ENCODE results near the gene GULP1.

GULP1 gene

GRCh38 chr2:188322569-188323551 lies 31.2 kb downstream of the GULP1 start:
- no peak for DNase-seq (ENCODE audit: low read depth in 2 of 2)

- DNase-seq (ENCODE audit: low read depth in 2 of 2), result no peak
Observed at GRCh38 chr2:188324067-188324466, 32.4 kb downstream of the GULP1 start.

DNA sequence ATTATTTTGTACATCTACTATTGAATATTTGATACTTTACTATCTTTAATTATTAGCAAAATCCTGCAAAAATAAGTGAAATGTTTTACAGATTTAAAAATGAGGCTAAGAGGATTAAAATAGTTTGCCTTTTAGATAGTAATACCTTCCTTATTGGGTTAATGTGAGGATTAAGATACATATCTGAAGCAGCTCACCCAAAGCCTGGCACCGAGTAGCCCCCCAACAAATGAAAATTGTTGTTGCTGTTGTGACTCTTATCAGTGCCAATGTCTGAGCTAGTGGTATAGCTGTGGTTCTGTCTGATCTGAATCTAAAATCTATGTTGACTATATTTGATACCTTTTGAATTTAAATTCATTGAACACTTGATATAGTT lies 34.6 kb downstream of the GULP1 start:
- DNase-seq (ENCODE audit: low read depth in 2 of 2), result no peak

DNA sequence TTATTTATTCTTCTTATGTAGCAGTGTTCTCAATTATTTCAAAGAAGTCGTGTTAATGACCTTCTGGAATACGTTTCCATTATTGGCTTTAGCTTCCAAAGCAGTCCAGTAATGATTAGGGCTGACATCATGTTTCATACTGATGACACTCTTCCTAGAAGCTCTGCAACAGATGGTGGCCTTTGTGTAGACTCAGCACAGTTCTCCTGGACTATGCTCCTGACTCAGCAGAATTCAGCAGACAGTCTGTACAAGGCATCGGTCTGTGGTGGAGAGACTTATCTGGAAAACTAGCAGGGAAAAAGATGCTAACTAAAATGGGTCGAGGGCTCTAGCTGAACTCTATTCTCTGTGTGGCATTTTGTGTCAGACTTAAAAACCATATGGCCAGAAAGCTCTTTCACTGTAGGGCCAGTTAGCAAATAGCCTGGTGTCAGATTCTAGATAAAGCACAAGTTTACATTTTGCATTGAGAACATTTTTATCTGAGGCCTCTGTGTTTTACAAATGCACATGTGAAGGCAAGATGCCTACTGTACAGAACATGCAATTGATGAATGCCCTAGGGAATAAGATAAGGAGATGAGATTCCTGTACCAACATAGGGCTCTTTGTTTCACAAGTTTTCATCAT lies 35.1 kb downstream of the GULP1 start:
- DNase-seq (ENCODE audit: low read depth in 2 of 2), result no peak

GRCh38 chr2:188327518-188328213 lies 36.0 kb downstream of the GULP1 start:
- no peak for DNase-seq (ENCODE audit: low read depth in 2 of 2)

DNA sequence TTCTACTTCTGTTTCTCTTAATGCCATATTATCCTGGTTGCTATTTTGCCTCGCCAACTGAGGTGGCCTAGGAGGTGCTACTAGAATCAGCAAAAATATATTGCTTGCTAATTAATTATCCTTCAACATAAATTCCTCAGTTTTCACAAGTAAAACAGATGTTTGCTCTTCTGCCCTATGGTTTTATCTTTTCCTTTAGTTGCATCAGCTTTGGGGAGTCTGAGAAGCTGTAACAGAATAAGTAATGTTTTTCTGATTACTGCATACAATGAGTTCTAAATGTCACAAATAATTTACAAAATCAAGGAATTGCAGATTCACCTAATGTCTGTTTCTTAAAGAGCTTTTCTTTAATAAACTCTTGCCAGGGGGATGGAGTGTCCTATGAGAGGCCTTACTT lies 36.7 kb downstream of the GULP1 start:
- no peak for DNase-seq (ENCODE audit: low read depth in 2 of 2)

- no peak for DNase-seq (ENCODE audit: low read depth in 2 of 2)
Observed at GRCh38 chr2:188330316-188331053, 38.8 kb downstream of the GULP1 start.

GRCh38 chr2:188332619-188333018 lies 40.9 kb downstream of the GULP1 start:
- DNase-seq (ENCODE audit: low read depth in 2 of 2), result no peak

DNA sequence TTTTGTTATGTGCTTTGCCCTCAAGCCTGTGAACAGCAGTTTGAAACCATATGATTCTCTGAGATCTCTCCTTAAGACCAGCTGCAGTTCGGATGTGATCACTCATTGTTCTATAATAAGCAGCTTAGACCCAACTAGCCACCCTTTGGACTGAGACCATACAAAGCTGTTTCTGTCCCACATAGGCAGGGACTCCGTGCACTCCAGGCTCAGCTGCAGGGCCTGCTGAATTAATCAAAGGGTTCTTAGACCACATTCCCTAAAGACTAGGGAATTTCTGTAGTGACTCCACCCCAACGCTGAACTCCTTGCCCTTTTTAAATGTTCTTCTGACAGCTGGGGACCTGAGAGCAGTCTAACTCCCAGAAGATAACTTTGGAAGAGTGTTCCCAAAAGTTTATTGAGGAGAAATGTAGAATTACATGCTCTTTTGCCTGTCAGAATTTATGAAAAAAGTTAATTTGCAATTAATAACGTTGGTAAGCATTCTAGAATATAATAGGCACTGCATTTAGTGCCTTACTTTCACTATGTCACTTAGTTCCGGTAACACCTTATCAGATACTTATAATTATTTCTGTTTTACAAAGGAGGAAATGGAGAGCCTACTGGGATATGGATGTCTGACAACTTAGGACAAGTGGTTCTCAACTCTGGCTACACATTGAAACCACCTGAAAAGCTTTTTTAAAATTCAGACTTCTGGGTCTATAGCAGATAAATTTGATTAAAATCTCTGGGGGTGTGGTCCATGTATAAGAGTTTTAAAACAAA lies 42.3 kb downstream of the GULP1 start:
- no peak for DNase-seq (ENCODE audit: low read depth in 2 of 2)

DNA sequence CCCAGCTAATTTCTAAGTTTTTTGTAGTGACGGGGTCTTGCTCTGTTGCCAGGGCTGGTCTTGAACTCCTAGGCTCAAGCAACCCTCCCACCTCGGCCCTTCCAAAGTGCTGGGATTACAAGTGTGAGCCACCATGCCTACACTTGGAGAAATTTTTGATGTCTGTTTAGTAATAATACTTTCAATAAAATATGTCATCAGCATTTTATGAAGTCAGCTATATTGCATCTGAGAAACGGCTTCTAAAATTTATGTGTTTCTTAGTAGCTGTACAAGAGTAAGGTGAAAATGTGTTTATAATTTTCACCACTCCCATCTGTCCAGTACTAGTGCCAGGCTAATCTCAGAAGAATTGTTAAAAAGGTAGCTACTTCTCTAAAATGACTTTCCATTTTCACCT lies 46.8 kb downstream of the GULP1 start:
- no peak for DNase-seq (ENCODE audit: low read depth in 2 of 2)

DNA sequence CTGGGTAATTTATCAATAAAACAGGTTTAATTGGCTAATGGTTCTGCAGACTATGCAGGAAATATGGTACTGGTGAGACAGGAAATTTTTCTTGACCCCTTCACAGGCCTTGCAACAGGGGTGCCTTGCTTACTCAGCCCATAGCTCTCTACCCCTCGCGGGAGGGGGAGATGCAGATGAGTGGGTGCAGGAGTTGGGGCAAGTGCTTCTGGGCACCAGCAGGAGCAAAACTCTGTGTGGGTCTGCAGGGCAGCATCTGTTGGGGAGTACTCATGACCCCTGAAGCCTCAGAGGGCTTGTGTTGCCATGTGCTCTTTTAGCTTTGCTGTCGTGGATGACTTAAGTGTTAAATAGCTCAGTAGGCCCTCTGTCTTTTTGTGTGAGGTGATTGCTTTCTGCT lies 48.6 kb downstream of the GULP1 start:
- DNase-seq (ENCODE audit: low read depth in 2 of 2), result no peak

DNA sequence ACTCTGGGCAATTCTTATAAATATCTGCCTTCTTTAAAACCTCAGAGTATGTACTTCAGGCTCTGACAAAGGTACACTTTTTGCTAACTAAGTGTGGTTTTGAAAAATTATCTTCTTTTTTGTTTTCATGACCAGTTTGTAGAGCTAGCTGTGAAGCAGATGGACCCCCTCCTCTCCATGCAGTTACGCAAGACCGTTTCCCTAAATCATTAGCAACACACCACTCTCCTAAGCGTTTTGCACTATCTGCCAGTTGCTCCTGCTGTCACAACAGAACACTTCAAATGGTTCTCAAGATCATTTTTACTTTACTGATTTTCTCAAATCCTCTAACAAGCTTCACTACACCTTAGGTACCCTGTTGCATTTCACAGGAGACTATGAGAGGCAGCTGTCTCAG lies 53.3 kb downstream of the GULP1 start:
- DNase-seq (ENCODE audit: low read depth in 2 of 2), result no peak

- DNase-seq (ENCODE audit: low read depth in 2 of 2), result no peak
Observed at GRCh38 chr2:188345426-188345825, 53.8 kb downstream of the GULP1 start.

DNA sequence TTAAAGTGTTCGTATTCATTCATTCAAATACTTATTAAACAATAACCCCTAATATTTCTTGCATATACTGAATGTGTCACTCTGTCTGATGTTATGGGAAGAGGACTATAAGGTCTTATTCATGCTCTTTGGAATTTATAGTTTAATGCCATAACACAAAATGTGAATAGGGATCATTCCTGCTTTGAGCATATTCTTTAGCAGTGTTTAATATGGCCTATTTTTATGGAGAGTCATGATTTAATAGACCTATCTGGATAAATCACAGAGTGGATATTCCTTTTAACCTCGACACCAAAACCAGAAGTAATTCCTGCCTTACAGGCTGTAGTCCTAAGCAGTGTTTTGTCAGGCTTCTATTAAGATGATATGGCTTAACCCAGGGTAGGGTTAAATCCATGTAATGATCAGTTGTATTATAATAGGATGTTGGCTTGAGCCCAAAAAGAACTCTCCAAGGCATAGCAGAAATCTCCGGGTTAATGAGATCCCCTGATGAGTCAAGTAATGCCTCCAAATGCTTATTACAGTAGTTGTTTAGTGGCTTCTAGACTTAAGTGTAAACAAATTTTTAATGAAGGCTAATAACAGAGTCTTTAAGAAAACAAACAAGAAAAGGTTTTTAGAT lies 54.3 kb downstream of the GULP1 start:
- no peak for DNase-seq (ENCODE audit: low read depth in 2 of 2)

GRCh38 chr2:188349019-188349418 lies 57.3 kb downstream of the GULP1 start:
- no peak for DNase-seq (ENCODE audit: low read depth in 2 of 2)

DNA sequence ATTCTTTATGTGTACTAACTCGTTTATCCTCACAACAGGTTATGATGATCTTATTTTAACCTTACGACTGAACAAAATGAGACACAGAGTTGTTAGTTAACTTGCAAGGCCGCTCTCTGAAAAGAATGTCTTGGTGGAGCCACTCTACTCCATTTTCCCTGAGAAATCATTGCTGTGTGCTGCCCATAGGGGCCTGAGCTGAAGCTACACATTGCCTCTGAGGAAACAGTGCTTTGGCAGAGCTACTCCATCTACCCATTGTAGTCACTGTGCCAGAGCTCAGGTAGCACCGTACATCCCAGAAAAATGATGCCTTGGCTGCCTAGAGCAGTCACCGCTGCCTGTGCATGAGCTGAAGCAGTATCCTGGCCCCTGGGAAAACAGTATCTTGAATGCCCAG lies 61.6 kb downstream of the GULP1 start:
- no peak for DNase-seq (ENCODE audit: low read depth in 2 of 2)

- no peak for DNase-seq (ENCODE audit: low read depth in 2 of 2)
Observed at GRCh38 chr2:188360485-188361263, 69.0 kb downstream of the GULP1 start.

GRCh38 chr2:188364033-188364630 lies 72.5 kb downstream of the GULP1 start:
- DNase-seq (ENCODE audit: low read depth in 2 of 2), result no peak

GRCh38 chr2:188365058-188365641 lies 73.5 kb downstream of the GULP1 start:
- no peak for DNase-seq (ENCODE audit: low read depth in 2 of 2)
